Caco-2 (cell line): Measurements from ENCODE around the gene SYT1. TPM values are rescaled to one million over a fixed set of nuclear protein-coding genes. Genes with fewer than 3 reads are reported as not detected.

Experiments
- BruUV-seq: library from RNA; stranded (reverse); fragments of 400-500 nt; replicated peaks from 2 replicates; lab custom pipeline; 2021; lab: Mats Ljungman, UMichigan
- CTCF ChIA-PET: fragments of 300-600 bp; sonication (Branson Sonifier 250); formaldehyde crosslinking; loops from one replicate; lab custom pipeline; 2022; ENCODE audit warnings: antibody characterized with exemption; lab: Charles Lee
- POLR2A ChIA-PET: fragments of 300-600 bp; sonication (Branson Sonifier 250); formaldehyde crosslinking; loops from one replicate; lab custom pipeline; 2022; ENCODE audit warnings: antibody characterized with exemption; lab: Charles Lee
- DNase-seq, 2 experiments: peaks; one replicate each; pipeline versions ENCODE4 v3.0.0 to v3.0.0-alpha.2; 2020 to 2022
- H3K27me3 ChIP-seq: replicated peaks from 2 replicates; pipeline ENCODE4 v1.6.0; 2011; ENCODE audit warnings: low read length; ENCODE audit not compliant: control insufficient read depth, insufficient read depth
- H3K36me3 ChIP-seq: 2 replicates; pipeline ENCODE4 v1.5.1; 2011; ENCODE audit warnings: low read length; ENCODE audit not compliant: control insufficient read depth, insufficient read depth
- H3K4me1 ChIP-seq: fragments of 250-450 bp; sonication (Bioruptor Pico); 2 replicates; pipeline ENCODE4 v1.5.1; 2020; ENCODE audit warnings: mild to moderate bottlenecking
- H3K4me3 ChIP-seq: 2 replicates; pipeline ENCODE4 v1.5.1; 2011; ENCODE audit warnings: low read depth, mild to moderate bottlenecking, control low read depth, low read length
- H3K9me3 ChIP-seq: fragments of 250-450 bp; sonication (Bioruptor Pico); 2 replicates; pipeline ENCODE4 v1.5.1; 2020; ENCODE audit warnings: mild to moderate bottlenecking, moderate library complexity
- H3K27ac Mint-ChIP-seq: one replicate; pipeline ENCODE4 v1.8.0; 2022; ENCODE audit warnings: mixed read lengths; ENCODE audit not compliant: unreplicated experiment
- H3K27me3 Mint-ChIP-seq: one replicate; pipeline ENCODE4 v1.8.0; 2022; ENCODE audit warnings: mixed read lengths; ENCODE audit not compliant: insufficient read depth, unreplicated experiment
- H3K36me3 Mint-ChIP-seq: one replicate; pipeline ENCODE4 v1.8.0; 2022; ENCODE audit warnings: mild to moderate bottlenecking, mixed read lengths; ENCODE audit not compliant: insufficient read depth, unreplicated experiment
- H3K4me1 Mint-ChIP-seq: one replicate; pipeline ENCODE4 v1.8.0; 2022; ENCODE audit warnings: low read depth, mixed read lengths; ENCODE audit not compliant: unreplicated experiment
- H3K4me3 Mint-ChIP-seq: one replicate; pipeline ENCODE4 v1.8.0; 2022; ENCODE audit warnings: mild to moderate bottlenecking, moderate library complexity, mixed read lengths; ENCODE audit not compliant: unreplicated experiment
- H3K9me3 Mint-ChIP-seq: one replicate; pipeline ENCODE4 v1.8.0; 2022; ENCODE audit warnings: mixed read lengths; ENCODE audit not compliant: unreplicated experiment
- CTCF ChIP-seq, 2 experiments: fragments of 200-600 bp in 1 of 2; IDR thresholded peaks; 1 replicate in 1 of 2; 2 replicates in 1 of 2; pipeline versions ENCODE4 v1.5.1 to v1.8.0; 2011 to 2022; ENCODE audit warnings: antibody characterized with exemption in 1 of 2, control low read depth in 1 of 2, inconsistent platforms in 1 of 2, low read depth in 1 of 2, low read length in 1 of 2, mild to moderate bottlenecking in 1 of 2, moderate library complexity in 1 of 2; ENCODE audit not compliant: insufficient read depth in 1 of 2, severe bottlenecking in 1 of 2, unreplicated experiment in 1 of 2
- intact Hi-C: fragments of 100-400 bp; cut with micrococcal nuclease; formaldehyde crosslinking; loops from one replicate; pipeline ENCODE4 v1.10.0; 2022; ENCODE audit not compliant: unreplicated experiment
- total RNA-seq: library from RNA; stranded (reverse); gene quantifications from 2 replicates; pipeline ENCODE4 v1.2.3, GENCODE V29; 2022

SYT1 gene
- total RNA-seq, 1 experiment from 2014 or later, result 0.39 TPM

- ChIA-PET POLR2A (no interaction called here), CTCF (no interaction called here)
- no peak overlapping the region for H3K4me3 ChIP-seq
- intact Hi-C loops, result no loop called here
- no peaks in the 10 kb centered on the region for H3K27me3 ChIP-seq
- DNase-seq, result no peak
- Mint-ChIP-seq H3K4me1 (peaks cover 14% of the 10 kb centered on the region), H3K27ac (no peak overlapping the region), H3K27me3 (no peaks in the 10 kb centered on the region), H3K9me3 (no peaks in the 10 kb centered on the region), H3K4me3 (no peak overlapping the region), H3K36me3 (no peaks in the 10 kb centered on the region)
- BruUV-seq, result no TSS peak
- H3K9me3 ChIP-seq, result no peaks in the 10 kb centered on the region
- no peaks in the 10 kb centered on the region for H3K36me3 ChIP-seq
- no peak for TF ChIP-seq CTCF (IDR thresholded peaks at IDR 0.05; ENCODE audit: insufficient read depth in 1 of 2, low read depth in 1 of 2, low read length in 1 of 2, severe bottlenecking in 1 of 2, unreplicated experiment in 1 of 2)
- no peaks in the 10 kb centered on the region for H3K4me1 ChIP-seq
Observed at GRCh38 chr12:79114896-79115295, 250.3 kb downstream of the SYT1 start.

GRCh38 chr12:79115743-79116142, 251.2 kb downstream of the SYT1 start:
- intact Hi-C loops, result no loop called here
- ChIA-PET POLR2A (no interaction called here), CTCF (no interaction called here)
- Mint-ChIP-seq H3K9me3 (no peaks in the 10 kb centered on the region), H3K27ac (no peak overlapping the region), H3K27me3 (no peaks in the 10 kb centered on the region), H3K4me3 (no peak overlapping the region), H3K36me3 (no peaks in the 10 kb centered on the region), H3K4me1 (peaks cover 14% of the 10 kb centered on the region)
- H3K9me3 ChIP-seq, result no peaks in the 10 kb centered on the region
- no peaks in the 10 kb centered on the region for H3K36me3 ChIP-seq
- no peaks in the 10 kb centered on the region for H3K27me3 ChIP-seq
- no peak overlapping the region for H3K4me3 ChIP-seq
- BruUV-seq, result no TSS peak
- TF ChIP-seq CTCF (IDR thresholded peaks at IDR 0.05; ENCODE audit: insufficient read depth in 1 of 2, low read depth in 1 of 2, low read length in 1 of 2, severe bottlenecking in 1 of 2, unreplicated experiment in 1 of 2), result no peak
- DNase-seq, result no peak
- H3K4me1 ChIP-seq, result no peaks in the 10 kb centered on the region

- no peaks in the 10 kb centered on the region for H3K36me3 Mint-ChIP-seq
- DNase-seq, result no peak
- no TSS peak for BruUV-seq
- no peak overlapping the region for H3K4me3 Mint-ChIP-seq
- H3K27ac Mint-ChIP-seq, result no peak overlapping the region
- H3K4me1 Mint-ChIP-seq, result peaks cover 5% of the 10 kb centered on the region
- peak in 1 of 2 experiments; percentile 18 for TF ChIP-seq CTCF (IDR thresholded peaks at IDR 0.05; ENCODE audit: insufficient read depth in 1 of 2, low read depth in 1 of 2, low read length in 1 of 2, severe bottlenecking in 1 of 2, unreplicated experiment in 1 of 2)
- ChIA-PET POLR2A (no interaction called here), CTCF (no interaction called here)
- no peaks in the 10 kb centered on the region for H3K9me3 Mint-ChIP-seq
- H3K9me3 ChIP-seq, result no peaks in the 10 kb centered on the region
- intact Hi-C loops, result loop anchor here (5.0 kb wide), 1 partner anchor 38 kb away; no protein-coding TSS in a partner anchor
- no peaks in the 10 kb centered on the region for H3K4me1 ChIP-seq
- H3K27me3 Mint-ChIP-seq, result no peaks in the 10 kb centered on the region
- no peak overlapping the region for H3K4me3 ChIP-seq
- no peaks in the 10 kb centered on the region for H3K36me3 ChIP-seq
- H3K27me3 ChIP-seq, result no peaks in the 10 kb centered on the region
Observed at GRCh38 chr12:79119796-79120195, 255.2 kb downstream of the SYT1 start.
